GM23338 (cell line): ENCODE measurements around the gene FILIP1L. TPM values are rescaled to one million over a fixed set of nuclear protein-coding genes. Genes with fewer than 3 reads are reported as not detected.

Experiments
- ATAC-seq: fragments of 200-7000 bp; cut with Tn5 transposase; 3 replicates; pipeline ENCODE4 v1.9.1; 2020
- DNase-seq: peaks from one replicate; pipeline ENCODE4 v3.0.0-alpha.2; 2015; ENCODE audit warnings: low spot score
- H2AFZ ChIP-seq: fragments of 200-600 bp; sonication (generic); 2 replicates; pipeline ENCODE4 v1.8.0; 2016; ENCODE audit warnings: antibody characterized with exemption, mild to moderate bottlenecking, moderate library complexity
- H3F3A ChIP-seq: fragments of 200-600 bp; sonication (generic); replicated peaks from 2 replicates; pipeline ENCODE4 v1.8.0; 2017; ENCODE audit warnings: antibody characterized with exemption, mixed run types, low read depth
- H3K27ac ChIP-seq: fragments of 200-600 bp; sonication (generic); 2 replicates; pipeline ENCODE4 v1.6.1; 2016; ENCODE audit warnings: low read depth
- H3K27me3 ChIP-seq: fragments of 200-600 bp; sonication (generic); 2 replicates; pipeline ENCODE4 v1.8.0; 2016; ENCODE audit warnings: mild to moderate bottlenecking, mixed run types, moderate library complexity; ENCODE audit not compliant: insufficient read depth
- H3K36me3 ChIP-seq: fragments of 200-600 bp; sonication (generic); 2 replicates; pipeline ENCODE4 v1.8.0; 2016; ENCODE audit warnings: mild to moderate bottlenecking; ENCODE audit not compliant: insufficient read depth
- H3K4me1 ChIP-seq: fragments of 200-600 bp; sonication (generic); 2 replicates; pipeline ENCODE4 v1.8.0; 2016; ENCODE audit warnings: mild to moderate bottlenecking, moderate library complexity; ENCODE audit not compliant: insufficient read depth
- H3K4me2 ChIP-seq: fragments of 200-600 bp; sonication (generic); 2 replicates; pipeline ENCODE4 v1.7.1; 2017; ENCODE audit warnings: mixed run types
- H3K4me3 ChIP-seq: fragments of 200-600 bp; sonication (generic); 2 replicates; pipeline ENCODE4 v1.6.1; 2016; ENCODE audit warnings: mixed run types
- H3K79me2 ChIP-seq: fragments of 200-600 bp; sonication (generic); replicated peaks from 2 replicates; pipeline ENCODE4 v1.8.0; 2017; ENCODE audit warnings: mild to moderate bottlenecking; ENCODE audit not compliant: insufficient read depth
- H3K9me2 ChIP-seq: fragments of 200-600 bp; sonication (generic); 2 replicates; pipeline ENCODE4 v1.8.0; 2017; ENCODE audit not compliant: insufficient read depth
- H4K20me1 ChIP-seq: fragments of 200-600 bp; sonication (generic); replicated peaks from 2 replicates; pipeline ENCODE4 v1.8.0; 2017; ENCODE audit warnings: mild to moderate bottlenecking; ENCODE audit not compliant: insufficient read depth
- H3K27ac Mint-ChIP-seq: 2 replicates; pipeline ENCODE4 v1.8.0; 2020; ENCODE audit warnings: inconsistent platforms, mild to moderate bottlenecking, moderate library complexity, mixed read lengths
- H3K27me3 Mint-ChIP-seq: 3 replicates; pipeline ENCODE4 v1.8.0; 2022; ENCODE audit warnings: low read depth, mild to moderate bottlenecking, moderate library complexity, mixed read lengths, inconsistent platforms; ENCODE audit not compliant: insufficient read depth, poor library complexity
- H3K36me3 Mint-ChIP-seq: 3 replicates; pipeline ENCODE4 v1.8.0; 2021; ENCODE audit warnings: low read depth, mild to moderate bottlenecking, inconsistent platforms, moderate library complexity, mixed read lengths
- H3K4me1 Mint-ChIP-seq: 3 replicates; pipeline ENCODE4 v1.8.0; 2020; ENCODE audit warnings: mild to moderate bottlenecking, inconsistent platforms, mixed read lengths
- H3K4me3 Mint-ChIP-seq: 3 replicates; pipeline ENCODE4 v1.8.0; 2021; ENCODE audit warnings: moderate library complexity, mild to moderate bottlenecking, inconsistent platforms, mixed read lengths
- H3K9me3 Mint-ChIP-seq: 3 replicates; pipeline ENCODE4 v1.8.0; 2020; ENCODE audit warnings: moderate library complexity, mild to moderate bottlenecking, inconsistent platforms, mixed read lengths
- CREB1 ChIP-seq: fragments of 250-450 bp; sonication (Bioruptor Pico); IDR thresholded peaks from 2 replicates; pipeline ENCODE4 v1.5.0; 2020; ENCODE audit warnings: low read depth, mild to moderate bottlenecking, moderate library complexity
- CTCF ChIP-seq, 2 experiments: fragments of 200-600 bp in 1 of 2; sonication (generic) in 1 of 2; conservative IDR thresholded peaks; 2 replicates each; pipeline versions ENCODE4 v1.5.1 to v1.6.1; 2016 to 2017; ENCODE audit warnings: antibody characterized with exemption in 2 of 2, low read depth in 2 of 2, mild to moderate bottlenecking in 2 of 2, moderate library complexity in 1 of 2
- EZH2 ChIP-seq: fragments of 200-600 bp; sonication (generic); IDR thresholded peaks from one replicate; pipeline ENCODE4 v1.8.0; 2017; ENCODE audit warnings: antibody characterized with exemption, mild to moderate bottlenecking, low read depth; ENCODE audit not compliant: unreplicated experiment
- EZH2phosphoT487 ChIP-seq: fragments of 200-600 bp; sonication (generic); IDR thresholded peaks from one replicate; pipeline ENCODE4 v1.8.1; 2018; ENCODE audit warnings: antibody characterized with exemption; ENCODE audit not compliant: unreplicated experiment
- JUNB ChIP-seq: IDR thresholded peaks from one replicate; pipeline ENCODE4 v1.6.1; 2016; ENCODE audit warnings: antibody characterized with exemption; ENCODE audit not compliant: unreplicated experiment
- NANOG ChIP-seq: IDR thresholded peaks from 2 replicates; pipeline ENCODE4 v1.6.1; 2016; ENCODE audit warnings: antibody characterized with exemption, borderline replicate concordance
- POLR2AphosphoS5 ChIP-seq: IDR thresholded peaks from 2 replicates; pipeline ENCODE4 v1.6.1; 2016; ENCODE audit warnings: antibody characterized with exemption, low read depth
- STAT1 ChIP-seq: IDR thresholded peaks from one replicate; pipeline ENCODE4 v1.6.1; 2016; ENCODE audit warnings: antibody characterized with exemption; ENCODE audit not compliant: unreplicated experiment
- ZNF114 ChIP-seq: fragments of 250-450 bp; sonication (Bioruptor Pico); IDR thresholded peaks from 2 replicates; pipeline ENCODE4 v1.5.0; 2020; ENCODE audit warnings: mild to moderate bottlenecking, moderate library complexity
- ZNF331 ChIP-seq: fragments of 250-450 bp; sonication (Bioruptor Pico); IDR thresholded peaks from 2 replicates; pipeline ENCODE4 v1.5.0; 2020; ENCODE audit warnings: low read depth, mild to moderate bottlenecking, moderate library complexity
- polyA plus RNA-seq: library from polyadenylated mRNA; unstranded; fragments of >200 nt; fragmentation: Nextera tagmentation; extraction: Ambion mirVana; gene quantifications from 2 replicates; pipeline ENCODE4 v1.2.1, GENCODE V29; 2016
- total RNA-seq: library from RNA; depleted of rRNA; stranded (reverse); fragments of >200 nt; shearing (Covaris generic); gene quantifications from 2 replicates; pipeline ENCODE4 v1.2.3, GENCODE V29; 2014
- TF ChIP-seq, protein P1 (sequence below): IDR thresholded peaks from 2 replicates; pipeline ENCODE4 v1.6.1; 2016; ENCODE audit warnings: antibody characterized with exemption
- TF ChIP-seq, protein P2 (sequence below): IDR thresholded peaks from one replicate; pipeline ENCODE4 v1.6.1; 2018; ENCODE audit warnings: antibody characterized with exemption; ENCODE audit not compliant: unreplicated experiment

FILIP1L gene
- total and polyA plus RNA-seq, 2 experiments from 2014 or later, result 1.6 TPM; not detected in 1

DNA sequence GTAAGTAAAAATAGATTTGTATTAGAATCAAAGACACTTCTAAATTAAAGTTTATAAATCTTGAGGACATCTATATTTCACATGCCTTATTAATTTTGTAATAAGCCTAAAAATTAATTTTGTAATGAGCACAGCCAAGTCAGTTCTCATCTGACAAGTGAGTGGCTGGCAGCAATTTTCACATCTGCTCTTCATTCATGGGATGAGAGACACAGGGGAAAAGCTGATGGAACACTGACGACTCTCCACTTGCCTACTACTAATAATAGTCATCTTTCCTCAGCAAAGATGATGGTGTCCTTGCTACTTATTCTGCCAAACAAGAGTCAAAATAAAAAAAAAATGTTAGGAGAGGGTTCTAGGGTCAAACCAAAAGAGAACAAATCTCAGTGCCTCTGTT lies 311.0 kb downstream of the FILIP1L start (continued):
- TF ChIP-seq STAT1 (no peak), EZH2phosphoT487 (no peak), JUNB (no peak), POLR2AphosphoS5 (no peak), NANOG (no peak), CREB1 (no peak), ZNF114 (no peak), CTCF (conservative IDR thresholded peaks at IDR 0.05; ENCODE audit: low read depth in 2 of 2) (no peak)
- TF ChIP-seq, protein P1, sequence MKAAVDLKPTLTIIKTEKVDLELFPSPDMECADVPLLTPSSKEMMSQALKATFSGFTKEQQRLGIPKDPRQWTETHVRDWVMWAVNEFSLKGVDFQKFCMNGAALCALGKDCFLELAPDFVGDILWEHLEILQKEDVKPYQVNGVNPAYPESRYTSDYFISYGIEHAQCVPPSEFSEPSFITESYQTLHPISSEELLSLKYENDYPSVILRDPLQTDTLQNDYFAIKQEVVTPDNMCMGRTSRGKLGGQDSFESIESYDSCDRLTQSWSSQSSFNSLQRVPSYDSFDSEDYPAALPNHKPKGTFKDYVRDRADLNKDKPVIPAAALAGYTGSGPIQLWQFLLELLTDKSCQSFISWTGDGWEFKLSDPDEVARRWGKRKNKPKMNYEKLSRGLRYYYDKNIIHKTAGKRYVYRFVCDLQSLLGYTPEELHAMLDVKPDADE, result no peak
- TF ChIP-seq, protein P2, sequence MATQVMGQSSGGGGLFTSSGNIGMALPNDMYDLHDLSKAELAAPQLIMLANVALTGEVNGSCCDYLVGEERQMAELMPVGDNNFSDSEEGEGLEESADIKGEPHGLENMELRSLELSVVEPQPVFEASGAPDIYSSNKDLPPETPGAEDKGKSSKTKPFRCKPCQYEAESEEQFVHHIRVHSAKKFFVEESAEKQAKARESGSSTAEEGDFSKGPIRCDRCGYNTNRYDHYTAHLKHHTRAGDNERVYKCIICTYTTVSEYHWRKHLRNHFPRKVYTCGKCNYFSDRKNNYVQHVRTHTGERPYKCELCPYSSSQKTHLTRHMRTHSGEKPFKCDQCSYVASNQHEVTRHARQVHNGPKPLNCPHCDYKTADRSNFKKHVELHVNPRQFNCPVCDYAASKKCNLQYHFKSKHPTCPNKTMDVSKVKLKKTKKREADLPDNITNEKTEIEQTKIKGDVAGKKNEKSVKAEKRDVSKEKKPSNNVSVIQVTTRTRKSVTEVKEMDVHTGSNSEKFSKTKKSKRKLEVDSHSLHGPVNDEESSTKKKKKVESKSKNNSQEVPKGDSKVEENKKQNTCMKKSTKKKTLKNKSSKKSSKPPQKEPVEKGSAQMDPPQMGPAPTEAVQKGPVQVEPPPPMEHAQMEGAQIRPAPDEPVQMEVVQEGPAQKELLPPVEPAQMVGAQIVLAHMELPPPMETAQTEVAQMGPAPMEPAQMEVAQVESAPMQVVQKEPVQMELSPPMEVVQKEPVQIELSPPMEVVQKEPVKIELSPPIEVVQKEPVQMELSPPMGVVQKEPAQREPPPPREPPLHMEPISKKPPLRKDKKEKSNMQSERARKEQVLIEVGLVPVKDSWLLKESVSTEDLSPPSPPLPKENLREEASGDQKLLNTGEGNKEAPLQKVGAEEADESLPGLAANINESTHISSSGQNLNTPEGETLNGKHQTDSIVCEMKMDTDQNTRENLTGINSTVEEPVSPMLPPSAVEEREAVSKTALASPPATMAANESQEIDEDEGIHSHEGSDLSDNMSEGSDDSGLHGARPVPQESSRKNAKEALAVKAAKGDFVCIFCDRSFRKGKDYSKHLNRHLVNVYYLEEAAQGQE, result no peak

- H3K4me1 Mint-ChIP-seq, result no peaks in the 10 kb centered on the region
- H3K9me3 Mint-ChIP-seq, result peaks cover 25% of the 10 kb centered on the region
- H2AFZ ChIP-seq, result no peak overlapping the region
Measured at GRCh38 chr3:99799422-99799821, 314.9 kb downstream of the FILIP1L start.

More at GRCh38 chr3:99799422-99799821, 314.9 kb downstream of the FILIP1L start:
- Mint-ChIP-seq H3K27me3 (no peaks in the 10 kb centered on the region), H3K36me3 (peaks cover 23% of the 10 kb centered on the region), H3K27ac (no peak overlapping the region), H3K4me3 (no peak overlapping the region)
- no peaks in the 10 kb centered on the region for H3K79me2 ChIP-seq
- no peaks in the 10 kb centered on the region for H3F3A ChIP-seq
- no peak for ATAC-seq
- H3K36me3 ChIP-seq, result no peaks in the 10 kb centered on the region
- no peaks in the 10 kb centered on the region for H3K4me1 ChIP-seq
- no peak overlapping the region for H3K4me3 ChIP-seq
- H3K9me2 ChIP-seq, result peaks cover 5% of the 10 kb centered on the region; the same call in 1 of the 2 replicates
- DNase-seq, result no peak
- no peak for TF ChIP-seq ZNF331 (CRISPR knock-in tag)
- TF ChIP-seq EZH2, result no peak
- no peak for TF ChIP-seq CREB1
- no peak for TF ChIP-seq CTCF (conservative IDR thresholded peaks at IDR 0.05; ENCODE audit: low read depth in 2 of 2)
- no peak for TF ChIP-seq EZH2phosphoT487
- TF ChIP-seq, protein P2, result no peak
- TF ChIP-seq NANOG, result no peak
- TF ChIP-seq STAT1, result no peak
- H3K27me3 ChIP-seq, result no peaks in the 10 kb centered on the region
- H3K27ac ChIP-seq, result no peak overlapping the region
- H4K20me1 ChIP-seq, result no peaks in the 10 kb centered on the region
- H3K4me2 ChIP-seq, result no peak overlapping the region
